IMR-90 (cell line): ENCODE data around the gene ARHGEF12. TPM values are rescaled to one million over a fixed set of nuclear protein-coding genes. Genes with fewer than 3 reads are reported as not detected.

ENCODE experiments used
- ATAC-seq: fragments of 200-7000 bp; cut with Tn5 transposase; 2 replicates; pipeline ENCODE4 v1.9.1; 2020; ENCODE audit warnings: low read depth, mild to moderate bottlenecking, moderate library complexity
- BruUV-seq: library from RNA; stranded (reverse); fragments of 400-500 nt; replicated peaks from 2 replicates; lab custom pipeline; 2021; lab: Mats Ljungman, UMichigan
- CTCF ChIA-PET: fragments of 300-600 bp; formaldehyde crosslinking; extraction: SDS; loops from one replicate; lab custom pipeline; 2021; ENCODE audit warnings: antibody characterized with exemption; lab: Yijun Ruan, JAX
- POLR2A ChIA-PET: fragments of 300-600 bp; sonication (Branson Sonifier 250); formaldehyde crosslinking; loops from one replicate; lab custom pipeline; 2022; ENCODE audit warnings: antibody characterized with exemption; ENCODE audit not compliant: unreplicated experiment; lab: Charles Lee
- DNase-seq: peaks from one replicate; pipeline ENCODE4 v3.0.0; 2013
- H2AFZ ChIP-seq: replicated peaks from 2 replicates; pipeline ENCODE3; 2013; ENCODE audit warnings: low read length, mild to moderate bottlenecking; ENCODE audit not compliant: poor library complexity
- H2AK5ac ChIP-seq: 2 replicates; pipeline ENCODE4 v1.6.1; 2013; ENCODE audit warnings: low read depth, low read length, inconsistent platforms
- H2AK9ac ChIP-seq: replicated peaks from 2 replicates; pipeline ENCODE3; 2013; ENCODE audit warnings: mild to moderate bottlenecking, low read depth, low read length, moderate library complexity; ENCODE audit not compliant: poor library complexity
- H2BK120ac ChIP-seq: 2 replicates; pipeline ENCODE4 v1.6.1; 2013; ENCODE audit warnings: low read depth, low read length, inconsistent platforms
- H2BK15ac ChIP-seq: 3 replicates; pipeline ENCODE4 v1.6.1; 2013; ENCODE audit warnings: low read depth, low read length, inconsistent platforms
- H2BK20ac ChIP-seq: 2 replicates; pipeline ENCODE4 v1.6.1; 2013; ENCODE audit warnings: low read depth, mild to moderate bottlenecking, inconsistent platforms, low read length, moderate library complexity
- H2BK5ac ChIP-seq: 2 replicates; pipeline ENCODE4 v1.6.1; 2013; ENCODE audit warnings: mild to moderate bottlenecking, low read depth, low read length, inconsistent platforms; ENCODE audit not compliant: poor library complexity, severe bottlenecking
- H3K14ac ChIP-seq: replicated peaks from 2 replicates; pipeline ENCODE4 v1.6.1; 2013; ENCODE audit warnings: low read depth, low read length, inconsistent platforms
- H3K18ac ChIP-seq: 2 replicates; pipeline ENCODE4 v1.6.1; 2013; ENCODE audit warnings: low read depth, low read length, control low read depth
- H3K23ac ChIP-seq: 2 replicates; pipeline ENCODE4 v1.6.1; 2013; ENCODE audit warnings: low read depth, low read length, inconsistent platforms
- H3K27ac ChIP-seq: 2 replicates; pipeline ENCODE4 v1.5.1; 2013; ENCODE audit warnings: mild to moderate bottlenecking, control low read depth, low read length; ENCODE audit not compliant: insufficient read depth
- H3K27me3 ChIP-seq: 2 replicates; pipeline ENCODE4 v1.6.1; 2013; ENCODE audit warnings: low read length; ENCODE audit not compliant: control insufficient read depth, insufficient read depth
- H3K36me3 ChIP-seq: 2 replicates; pipeline ENCODE4 v1.6.1; 2013; ENCODE audit warnings: low read length, mixed read lengths; ENCODE audit not compliant: control insufficient read depth, insufficient read depth
- H3K4ac ChIP-seq: 2 replicates; pipeline ENCODE4 v1.6.1; 2013; ENCODE audit warnings: low read depth, low read length, inconsistent platforms
- H3K4me1 ChIP-seq: 2 replicates; pipeline ENCODE4 v1.6.1; 2013; ENCODE audit warnings: low read length, mixed read lengths; ENCODE audit not compliant: control insufficient read depth, insufficient read depth
- H3K4me2 ChIP-seq: 2 replicates; pipeline ENCODE4 v1.6.1; 2013; ENCODE audit warnings: low read depth, mild to moderate bottlenecking, control low read depth, low read length, moderate library complexity
- H3K4me3 ChIP-seq: 2 replicates; pipeline ENCODE4 v1.5.1; 2013; ENCODE audit warnings: low read depth, mild to moderate bottlenecking, control low read depth, low read length, moderate library complexity; ENCODE audit not compliant: insufficient read depth
- H3K56ac ChIP-seq: 2 replicates; pipeline ENCODE4 v1.6.1; 2013; ENCODE audit warnings: low read length, inconsistent platforms; ENCODE audit not compliant: insufficient read depth; ENCODE audit errors: extremely low read depth
- H3K79me1 ChIP-seq, 2 experiments: 2 replicates each; pipeline ENCODE4 v1.6.1; 2013; ENCODE audit warnings: low read length in 2 of 2, inconsistent platforms in 1 of 2, low read depth in 1 of 2
- H3K9ac ChIP-seq: 2 replicates; pipeline ENCODE4 v1.6.1; 2013; ENCODE audit warnings: low read depth, low read length, control low read depth
- H3K9me1 ChIP-seq: 2 replicates; pipeline ENCODE4 v1.6.1; 2013; ENCODE audit warnings: low read length, inconsistent platforms; ENCODE audit not compliant: insufficient read depth
- H3K9me3 ChIP-seq: 2 replicates; pipeline ENCODE4 v1.6.1; 2013; ENCODE audit warnings: low read length; ENCODE audit not compliant: control insufficient read depth, insufficient read depth
- H4K20me1 ChIP-seq: 2 replicates; pipeline ENCODE4 v1.6.1; 2013; ENCODE audit warnings: low read length, inconsistent platforms; ENCODE audit not compliant: insufficient read depth
- H4K5ac ChIP-seq: 2 replicates; pipeline ENCODE4 v1.6.1; 2013; ENCODE audit warnings: mild to moderate bottlenecking, low read depth, low read length, control low read depth
- H4K8ac ChIP-seq, 2 experiments: 2 replicates each; pipeline ENCODE4 v1.6.1; 2013; ENCODE audit warnings: low read depth in 2 of 2, low read length in 2 of 2, control low read depth in 1 of 2, inconsistent platforms in 1 of 2
- H4K91ac ChIP-seq: 2 replicates; pipeline ENCODE4 v1.6.1; 2013; ENCODE audit warnings: low read depth, low read length, inconsistent platforms; ENCODE audit not compliant: insufficient read depth
- BHLHE40 ChIP-seq: fragments of 150-350 bp; IDR thresholded peaks from 2 replicates; pipeline ENCODE4 v1.6.1; 2016; ENCODE audit warnings: mild to moderate bottlenecking, low read depth, low read length
- ELK1 ChIP-seq: fragments of 150-350 bp; IDR thresholded peaks from 2 replicates; pipeline ENCODE4 v1.6.1; 2016; ENCODE audit warnings: low read depth, mild to moderate bottlenecking, low read length, moderate library complexity, borderline replicate concordance
- FOS ChIP-seq: fragments of 150-350 bp; IDR thresholded peaks from 2 replicates; pipeline ENCODE4 v1.6.1; 2016; ENCODE audit warnings: low read depth, low read length
- MAZ ChIP-seq: IDR thresholded peaks from 2 replicates; pipeline ENCODE4 v1.6.1; 2012; ENCODE audit warnings: low read depth, mild to moderate bottlenecking, low read length, improper control_type of control experiment, moderate library complexity, borderline replicate concordance
- MXI1 ChIP-seq: IDR thresholded peaks from 2 replicates; pipeline ENCODE4 v1.6.1; 2012; ENCODE audit warnings: low read depth, mild to moderate bottlenecking, low read length, moderate library complexity, borderline replicate concordance
- NFE2L2 ChIP-seq: fragments of 150-350 bp; IDR thresholded peaks from 2 replicates; pipeline ENCODE4 v1.6.1; 2016; ENCODE audit warnings: low read depth, mild to moderate bottlenecking, low read length
- RAD21 ChIP-seq: IDR thresholded peaks from 2 replicates; pipeline ENCODE4 v1.6.1; 2012; ENCODE audit warnings: low read length, improper control_type of control experiment
- SMC3 ChIP-seq: fragments of 150-350 bp; IDR thresholded peaks from 2 replicates; pipeline ENCODE4 v1.6.1; 2016; ENCODE audit warnings: low read depth, mild to moderate bottlenecking, antibody characterized with exemption, low read length, moderate library complexity
- USF2 ChIP-seq: fragments of 150-350 bp; IDR thresholded peaks from 2 replicates; pipeline ENCODE4 v1.6.1; 2017; ENCODE audit warnings: mild to moderate bottlenecking, antibody characterized with exemption, low read length, low read depth
- WGBS, 2 experiments: methylation state at CpG; one replicate each; pipeline versions ENCODE4 v1.1.5 to v1.1.7; 2013; ENCODE audit warnings: missing lambda C conversion rate in 2 of 2; ENCODE audit not compliant: insufficient read length in 1 of 2; ENCODE audit errors: extremely low coverage in 2 of 2; 5-methylcytosine and 5-hydroxymethylcytosine counted together
- dilution Hi-C: fragments of 300-500 bp; cut with HindIII; formaldehyde crosslinking; loops from one replicate; pipeline ENCODE4 v1.14.3; 2018; ENCODE audit warnings: low sequenced_read_pairs; ENCODE audit not compliant: unreplicated experiment
- in situ Hi-C: fragments of 300-500 bp; cut with MboI; formaldehyde crosslinking; loops from 3 replicates; pipeline ENCODE4 v1.14.3; 2019; ENCODE audit warnings: low sequenced_read_pairs, inconsistent platforms, mixed read lengths
- intact Hi-C: fragments of 100-400 bp; cut with micrococcal nuclease; formaldehyde crosslinking; loops from 2 replicates; pipeline ENCODE4 v1.10.0; 2022
- polyA plus RNA-seq, 3 experiments: library from polyadenylated mRNA; depleted of rRNA; stranded (reverse); fragments of >200 nt; gene quantifications; 2 replicates each; pipeline ENCODE4 v1.2.3, GENCODE V29; 2012; ENCODE audit warnings: low replicate concordance in 1 of 3
- total RNA-seq: library from RNA; depleted of rRNA; stranded (reverse); fragments of >200 nt; gene quantifications from 2 replicates; pipeline ENCODE4 v1.2.3, GENCODE V29; 2012
- TF ChIP-seq, protein P1 (sequence below): conservative IDR thresholded peaks from 2 replicates; pipeline ENCODE4 v1.5.1; 2012; ENCODE audit warnings: mild to moderate bottlenecking, low read depth, low read length, improper control_type of control experiment

The ARHGEF12 gene
- total and polyA plus RNA-seq, 2 of the 4 experiments (the other 2 are of a cell fraction) = 25.5 to 115 TPM

- no peaks in the 10 kb centered on the region for H3K36me3 ChIP-seq
- no peak for DNase-seq
- no peak overlapping the region for H3K27ac ChIP-seq
- no peaks in the 10 kb centered on the region for H3K9me3 ChIP-seq
- no peak for TF ChIP-seq SMC3
- TF ChIP-seq, protein P1, sequence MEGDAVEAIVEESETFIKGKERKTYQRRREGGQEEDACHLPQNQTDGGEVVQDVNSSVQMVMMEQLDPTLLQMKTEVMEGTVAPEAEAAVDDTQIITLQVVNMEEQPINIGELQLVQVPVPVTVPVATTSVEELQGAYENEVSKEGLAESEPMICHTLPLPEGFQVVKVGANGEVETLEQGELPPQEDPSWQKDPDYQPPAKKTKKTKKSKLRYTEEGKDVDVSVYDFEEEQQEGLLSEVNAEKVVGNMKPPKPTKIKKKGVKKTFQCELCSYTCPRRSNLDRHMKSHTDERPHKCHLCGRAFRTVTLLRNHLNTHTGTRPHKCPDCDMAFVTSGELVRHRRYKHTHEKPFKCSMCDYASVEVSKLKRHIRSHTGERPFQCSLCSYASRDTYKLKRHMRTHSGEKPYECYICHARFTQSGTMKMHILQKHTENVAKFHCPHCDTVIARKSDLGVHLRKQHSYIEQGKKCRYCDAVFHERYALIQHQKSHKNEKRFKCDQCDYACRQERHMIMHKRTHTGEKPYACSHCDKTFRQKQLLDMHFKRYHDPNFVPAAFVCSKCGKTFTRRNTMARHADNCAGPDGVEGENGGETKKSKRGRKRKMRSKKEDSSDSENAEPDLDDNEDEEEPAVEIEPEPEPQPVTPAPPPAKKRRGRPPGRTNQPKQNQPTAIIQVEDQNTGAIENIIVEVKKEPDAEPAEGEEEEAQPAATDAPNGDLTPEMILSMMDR = no peak
- no peak for TF ChIP-seq NFE2L2
- TF ChIP-seq RAD21 = no peak
- no peak for TF ChIP-seq USF2
- TF ChIP-seq FOS = no peak
- no peak for TF ChIP-seq MAZ
- TF ChIP-seq ELK1 = no peak
- no peak for TF ChIP-seq BHLHE40
- no peak for TF ChIP-seq MXI1
- no peak overlapping the region for H2AFZ ChIP-seq
- no peak overlapping the region for H3K56ac ChIP-seq
- no peak for ATAC-seq
- H4K5ac ChIP-seq = no peak overlapping the region
- H3K4me2 ChIP-seq = no peak overlapping the region
- H3K9me1 ChIP-seq = no peaks in the 10 kb centered on the region
- CTCF ChIA-PET = no interaction called here
- H2BK20ac ChIP-seq = no peak overlapping the region
- H3K79me1 ChIP-seq = no peaks in the 10 kb centered on the region
- POLR2A ChIA-PET = no interaction called here
- no peak overlapping the region for H3K23ac ChIP-seq
- no peak overlapping the region for H4K91ac ChIP-seq
- H3K4ac ChIP-seq = no peak overlapping the region
- H3K27me3 ChIP-seq = peaks cover 70% of the 10 kb centered on the region
- WGBS, 2 experiments = no CpG with 5 or more reads among the region's 5 CpGs
- H3K9ac ChIP-seq = no peak overlapping the region
- H4K20me1 ChIP-seq = no peaks in the 10 kb centered on the region
- no TSS peak for BruUV-seq
- H2AK9ac ChIP-seq = no peak overlapping the region
- H4K8ac ChIP-seq = no peak overlapping the region
- no peak overlapping the region for H3K14ac ChIP-seq
- H2BK15ac ChIP-seq = no peak overlapping the region
- H2AK5ac ChIP-seq = no peak overlapping the region
- no peak overlapping the region for H3K4me3 ChIP-seq
- no peak overlapping the region for H2BK120ac ChIP-seq
- no peaks in the 10 kb centered on the region for H3K4me1 ChIP-seq
- H3K18ac ChIP-seq = no peak overlapping the region
- no peak overlapping the region for H2BK5ac ChIP-seq
- dilution Hi-C loops (no loop called here), intact Hi-C loops (no loop called here), in situ Hi-C loops (no loop called here)
Measured at GRCh38 chr11:120293038-120293800, 43.0 kb upstream of the ARHGEF12 start.
